Measurements from ENCODE around the gene PRSS27. TPM values are rescaled to one million over a fixed set of nuclear protein-coding genes. Genes with fewer than 3 reads are reported as not detected.

Gene PRSS27
- polyA plus RNA-seq, 2 donors, result 500 to 620 TPM

- 75 to 77% methylated on average over 20 to 21 of the region's 21 CpGs for WGBS, 2 donors
- Histone ChIP-seq H3K4me1 (ENCODE audit: control insufficient read depth in 2 of 2, insufficient read depth in 2 of 2, low read length in 1 of 2) (peaks cover 0 to 20% of the 10 kb centered on the region in 2 donors), H3K9me3 (ENCODE audit: control insufficient read depth in 2 of 2, insufficient read depth in 1 of 2, low read depth in 1 of 2, low read length in 1 of 2) (no peaks in the 10 kb centered on the region), H3K36me3 (ENCODE audit: control insufficient read depth in 2 of 2, insufficient read depth in 2 of 2, low read length in 1 of 2) (peaks cover 0 to 4% of the 10 kb centered on the region in 2 donors), H3K4me3 (ENCODE audit: low read depth in 1 of 2, low read length in 2 of 2) (peak overlapping the region; percentile 41 to 48), H3K27ac (ENCODE audit: low read depth in 2 of 2, low read length in 1 of 2) (peak overlapping the region; percentile 47 to 78), H3K27me3 (ENCODE audit: control insufficient read depth in 1 of 2, insufficient read depth in 2 of 2, low read length in 2 of 2) (no peaks in the 10 kb centered on the region)
Measured at GRCh38 chr16:2717383-2718263, 2.4 kb downstream of the PRSS27 start.

- H3K27me3 ChIP-seq (ENCODE audit: control insufficient read depth in 1 of 2, insufficient read depth in 2 of 2, low read length in 2 of 2), result no peaks in the 10 kb centered on the region
- H3K27ac ChIP-seq (ENCODE audit: low read depth in 2 of 2, low read length in 1 of 2), result peak overlapping the region; percentile 36 to 78
- H3K36me3 ChIP-seq (ENCODE audit: control insufficient read depth in 2 of 2, insufficient read depth in 2 of 2, low read length in 1 of 2), result peaks cover 0 to 4% of the 10 kb centered on the region in 2 donors
- peaks cover 0 to 20% of the 10 kb centered on the region in 2 donors for H3K4me1 ChIP-seq (ENCODE audit: control insufficient read depth in 2 of 2, insufficient read depth in 2 of 2, low read length in 1 of 2)
- WGBS, 2 donors, result 78 to 81% methylated on average over 10 of the region's 10 CpGs
- H3K4me3 ChIP-seq (ENCODE audit: low read depth in 1 of 2, low read length in 2 of 2), result peak overlapping the region; percentile 41 to 48
- no peaks in the 10 kb centered on the region for H3K9me3 ChIP-seq (ENCODE audit: control insufficient read depth in 2 of 2, insufficient read depth in 1 of 2, low read depth in 1 of 2, low read length in 1 of 2)
Measured at GRCh38 chr16:2716948-2717347, 3.1 kb downstream of the PRSS27 start.

GRCh38 chr16:2715966-2716885 is 3.8 kb downstream of the PRSS27 start:
- no peaks in the 10 kb centered on the region for H3K27me3 ChIP-seq (ENCODE audit: control insufficient read depth in 1 of 2, insufficient read depth in 2 of 2, low read length in 2 of 2)
- H3K4me1 ChIP-seq (ENCODE audit: control insufficient read depth in 2 of 2, insufficient read depth in 2 of 2, low read length in 1 of 2), result peaks cover 0 to 23% of the 10 kb centered on the region in 2 donors
- 62 to 67% methylated on average over 17 of the region's 17 CpGs for WGBS, 2 donors
- peak overlapping the region; percentile 45 to 78 for H3K27ac ChIP-seq (ENCODE audit: low read depth in 2 of 2, low read length in 1 of 2)
- H3K4me3 ChIP-seq (ENCODE audit: low read depth in 1 of 2, low read length in 2 of 2), result peak overlapping the region; percentile 41 to 48
- H3K36me3 ChIP-seq (ENCODE audit: control insufficient read depth in 2 of 2, insufficient read depth in 2 of 2, low read length in 1 of 2), result peaks cover 0 to 4% of the 10 kb centered on the region in 2 donors
- no peaks in the 10 kb centered on the region for H3K9me3 ChIP-seq (ENCODE audit: control insufficient read depth in 2 of 2, insufficient read depth in 1 of 2, low read depth in 1 of 2, low read length in 1 of 2)

GRCh38 chr16:2715519-2715918 is 4.5 kb downstream of the PRSS27 start:
- H3K27ac ChIP-seq (ENCODE audit: low read depth in 2 of 2, low read length in 1 of 2), result peak overlapping the region; percentile 65 to 78
- peaks cover 0 to 4% of the 10 kb centered on the region in 2 donors for H3K36me3 ChIP-seq (ENCODE audit: control insufficient read depth in 2 of 2, insufficient read depth in 2 of 2, low read length in 1 of 2)
- WGBS, 2 donors, result 7 to 10% methylated on average over 23 to 33 of the region's 33 CpGs
- peak overlapping the region; percentile 41 to 48 for H3K4me3 ChIP-seq (ENCODE audit: low read depth in 1 of 2, low read length in 2 of 2)
- H3K9me3 ChIP-seq (ENCODE audit: control insufficient read depth in 2 of 2, insufficient read depth in 1 of 2, low read depth in 1 of 2, low read length in 1 of 2), result no peaks in the 10 kb centered on the region
- no peaks in the 10 kb centered on the region for H3K27me3 ChIP-seq (ENCODE audit: control insufficient read depth in 1 of 2, insufficient read depth in 2 of 2, low read length in 2 of 2)
- H3K4me1 ChIP-seq (ENCODE audit: control insufficient read depth in 2 of 2, insufficient read depth in 2 of 2, low read length in 1 of 2), result peaks cover 0 to 23% of the 10 kb centered on the region in 2 donors

GRCh38 chr16:2715064-2715463 is 5.0 kb downstream of the PRSS27 start:
- no peaks in the 10 kb centered on the region for H3K9me3 ChIP-seq (ENCODE audit: control insufficient read depth in 2 of 2, insufficient read depth in 1 of 2, low read depth in 1 of 2, low read length in 1 of 2)
- peak overlapping the region; percentile 41 to 48 for H3K4me3 ChIP-seq (ENCODE audit: low read depth in 1 of 2, low read length in 2 of 2)
- 21 to 26% methylated on average over 9 of the region's 9 CpGs for WGBS, 2 donors
- peak overlapping the region; percentile 62 to 65 for H3K27ac ChIP-seq (ENCODE audit: low read depth in 2 of 2, low read length in 1 of 2)
- H3K4me1 ChIP-seq (ENCODE audit: control insufficient read depth in 2 of 2, insufficient read depth in 2 of 2, low read length in 1 of 2), result peaks cover 0 to 23% of the 10 kb centered on the region in 2 donors
- H3K27me3 ChIP-seq (ENCODE audit: control insufficient read depth in 1 of 2, insufficient read depth in 2 of 2, low read length in 2 of 2), result no peaks in the 10 kb centered on the region
- H3K36me3 ChIP-seq (ENCODE audit: control insufficient read depth in 2 of 2, insufficient read depth in 2 of 2, low read length in 1 of 2), result peaks cover 0 to 8% of the 10 kb centered on the region in 2 donors

GRCh38 chr16:2713985-2714774 is 5.8 kb downstream of the PRSS27 start:
- WGBS, 2 donors, result 74 to 75% methylated on average over 26 to 28 of the region's 28 CpGs
- Histone ChIP-seq H3K9me3 (ENCODE audit: control insufficient read depth in 2 of 2, insufficient read depth in 1 of 2, low read depth in 1 of 2, low read length in 1 of 2) (no peaks in the 10 kb centered on the region), H3K36me3 (ENCODE audit: control insufficient read depth in 2 of 2, insufficient read depth in 2 of 2, low read length in 1 of 2) (peaks cover 0 to 13% of the 10 kb centered on the region in 2 donors), H3K27ac (ENCODE audit: low read depth in 2 of 2, low read length in 1 of 2) (peak overlapping the region; percentile 20 to 86), H3K4me3 (ENCODE audit: low read depth in 1 of 2, low read length in 2 of 2) (peak overlapping the region in 1 of 2 donors; percentile 1), H3K4me1 (ENCODE audit: control insufficient read depth in 2 of 2, insufficient read depth in 2 of 2, low read length in 1 of 2) (peaks cover 0 to 15% of the 10 kb centered on the region in 2 donors), H3K27me3 (ENCODE audit: control insufficient read depth in 1 of 2, insufficient read depth in 2 of 2, low read length in 2 of 2) (no peaks in the 10 kb centered on the region)

GRCh38 chr16:2713523-2713922 is 6.5 kb downstream of the PRSS27 start:
- peaks cover 0 to 17% of the 10 kb centered on the region in 2 donors for H3K36me3 ChIP-seq (ENCODE audit: control insufficient read depth in 2 of 2, insufficient read depth in 2 of 2, low read length in 1 of 2)
- H3K27me3 ChIP-seq (ENCODE audit: control insufficient read depth in 1 of 2, insufficient read depth in 2 of 2, low read length in 2 of 2), result no peaks in the 10 kb centered on the region
- peaks cover 0 to 15% of the 10 kb centered on the region in 2 donors for H3K4me1 ChIP-seq (ENCODE audit: control insufficient read depth in 2 of 2, insufficient read depth in 2 of 2, low read length in 1 of 2)
- H3K4me3 ChIP-seq (ENCODE audit: low read depth in 1 of 2, low read length in 2 of 2), result no peak overlapping the region
- no peaks in the 10 kb centered on the region for H3K9me3 ChIP-seq (ENCODE audit: control insufficient read depth in 2 of 2, insufficient read depth in 1 of 2, low read depth in 1 of 2, low read length in 1 of 2)
- H3K27ac ChIP-seq (ENCODE audit: low read depth in 2 of 2, low read length in 1 of 2), result peak overlapping the region; percentile 20 to 86
- 58% methylated on average over 14 of the region's 14 CpGs for WGBS, 2 donors

GRCh38 chr16:2712546-2712945 is 7.5 kb downstream of the PRSS27 start:
- Histone ChIP-seq H3K9me3 (ENCODE audit: control insufficient read depth in 2 of 2, insufficient read depth in 1 of 2, low read depth in 1 of 2, low read length in 1 of 2) (no peaks in the 10 kb centered on the region), H3K27me3 (ENCODE audit: control insufficient read depth in 1 of 2, insufficient read depth in 2 of 2, low read length in 2 of 2) (no peaks in the 10 kb centered on the region), H3K4me3 (ENCODE audit: low read depth in 1 of 2, low read length in 2 of 2) (no peak overlapping the region), H3K4me1 (ENCODE audit: control insufficient read depth in 2 of 2, insufficient read depth in 2 of 2, low read length in 1 of 2) (peaks cover 0 to 15% of the 10 kb centered on the region in 2 donors), H3K27ac (ENCODE audit: low read depth in 2 of 2, low read length in 1 of 2) (peak overlapping the region in 1 of 2 donors; percentile 45), H3K36me3 (ENCODE audit: control insufficient read depth in 2 of 2, insufficient read depth in 2 of 2, low read length in 1 of 2) (peaks cover 0 to 26% of the 10 kb centered on the region in 2 donors)
- 81 to 82% methylated on average over 21 of the region's 21 CpGs for WGBS, 2 donors
